Bronchial epithelial cell (primary cell): ENCODE results near the gene TMEM95. TPM values are rescaled to one million over a fixed set of nuclear protein-coding genes. Genes with fewer than 3 reads are reported as not detected.
A peak's percentile ranks its signal among the peaks of the same experiment; 100 is the strongest.

ENCODE experiments used
- DNase-seq: peaks from one replicate; pipeline ENCODE4 v3.0.0-alpha.2; 2010; ENCODE audit warnings: low read depth
- FAIRE-seq: peaks from 2 replicates; lab custom pipeline; 2011; peaks lifted over from hg19 to GRCh38; lab: Jason Lieb, UNC
- H3K27me3 ChIP-seq: 2 replicates; pipeline ENCODE4 v1.5.1; 2011; ENCODE audit warnings: low read length; ENCODE audit not compliant: control insufficient read depth, insufficient read depth
- H3K36me3 ChIP-seq: 2 replicates; pipeline ENCODE4 v1.5.1; 2011; ENCODE audit warnings: low read length; ENCODE audit not compliant: control insufficient read depth, insufficient read depth
- H3K4me3 ChIP-seq: 2 replicates; pipeline ENCODE4 v1.5.1; 2011; ENCODE audit warnings: mild to moderate bottlenecking, low read depth, low read length, control low read depth
- CTCF ChIP-seq: IDR thresholded peaks from 2 replicates; pipeline ENCODE4 v1.5.1; 2011; ENCODE audit warnings: mild to moderate bottlenecking, moderate library complexity, low read length, control low read depth, inconsistent platforms; ENCODE audit not compliant: insufficient read depth, severe bottlenecking
- total RNA-seq: library from RNA; depleted of rRNA; stranded (reverse); fragments of >200 nt; gene quantifications from 2 replicates; pipeline ENCODE4 v1.2.1, GENCODE V29; 2014

The TMEM95 gene
- total RNA-seq, 1 donor from 2014 or later: not detected

GRCh38 chr17:7348478-7349242 lies 6.3 kb upstream of the TMEM95 start:
- Histone ChIP-seq H3K4me3 (no peak overlapping the region), H3K27me3 (no peaks in the 10 kb centered on the region), H3K36me3 (no peaks in the 10 kb centered on the region)
- peak; percentile 46 for DNase-seq
- TF ChIP-seq CTCF: no peak
- no peak for FAIRE-seq

- peak; percentile 87 for TF ChIP-seq CTCF
- Histone ChIP-seq H3K27me3 (no peaks in the 10 kb centered on the region), H3K4me3 (peak within 1 kb of the TSS; percentile 96), H3K36me3 (no peaks in the 10 kb centered on the region)
- DNase-seq (peak; percentile 91), FAIRE-seq (no peak)
Measured at GRCh38 chr17:7351665-7352502, 3.1 kb upstream of the TMEM95 start, which contains the start of gene KCTD11. TSS of gene KCTD11 (plus strand) at chr17:7352162.

GRCh38 chr17:7352503-7352889 lies 2.5 kb upstream of the TMEM95 start:
- FAIRE-seq (no peak), DNase-seq (no peak)
- H3K27me3 ChIP-seq: no peaks in the 10 kb centered on the region
- no peaks in the 10 kb centered on the region for H3K36me3 ChIP-seq
- peak overlapping the region; percentile 96 for H3K4me3 ChIP-seq
- TF ChIP-seq CTCF: no peak

- DNase-seq (no peak), FAIRE-seq (no peak)
- H3K27me3 ChIP-seq: no peaks in the 10 kb centered on the region
- peak overlapping the region; percentile 96 for H3K4me3 ChIP-seq
- no peak for TF ChIP-seq CTCF
- no peaks in the 10 kb centered on the region for H3K36me3 ChIP-seq
Measured at GRCh38 chr17:7352910-7353635, 1.9 kb upstream of the TMEM95 start.

- TF ChIP-seq CTCF: peak; percentile 26
- DNase-seq: peak; percentile 100
- Histone ChIP-seq H3K4me3 (peak overlapping the region; percentile 96), H3K27me3 (no peaks in the 10 kb centered on the region), H3K36me3 (no peaks in the 10 kb centered on the region)
- peak; percentile 100 for FAIRE-seq
Measured at GRCh38 chr17:7354262-7354843, 603 bp upstream of the TMEM95 start.
